GM10248 (cell line): Measurements from ENCODE around the gene RAB11B.

Experiments used
- CTCF ChIA-PET: fragments of 300-600 bp; sonication (Branson Sonifier 250); formaldehyde crosslinking; extraction: SDS; loops from one replicate; lab custom pipeline; 2021; ENCODE audit warnings: antibody characterized with exemption; lab: Yijun Ruan, JAX
- POLR2A ChIA-PET: fragments of 350-650 bp; sonication (Branson Sonifier 250); formaldehyde crosslinking; extraction: SDS; loops from one replicate; lab custom pipeline; 2020; ENCODE audit warnings: antibody characterized with exemption; lab: Yijun Ruan, JAX
- DNase-seq: peaks from one replicate; pipeline ENCODE4 v3.0.0; 2012; ENCODE audit errors: extremely low spot score
- TF ChIP-seq, protein P1 (sequence below): IDR thresholded peaks from 2 replicates; pipeline ENCODE4 v1.5.1; 2012; ENCODE audit warnings: mild to moderate bottlenecking, low read depth; ENCODE audit errors: extremely low read depth, missing control alignments, control extremely low read depth

Gene RAB11B

GRCh38 chr19:8397271-8397670, 7.1 kb downstream of the RAB11B start:
- TF ChIP-seq, protein P1, sequence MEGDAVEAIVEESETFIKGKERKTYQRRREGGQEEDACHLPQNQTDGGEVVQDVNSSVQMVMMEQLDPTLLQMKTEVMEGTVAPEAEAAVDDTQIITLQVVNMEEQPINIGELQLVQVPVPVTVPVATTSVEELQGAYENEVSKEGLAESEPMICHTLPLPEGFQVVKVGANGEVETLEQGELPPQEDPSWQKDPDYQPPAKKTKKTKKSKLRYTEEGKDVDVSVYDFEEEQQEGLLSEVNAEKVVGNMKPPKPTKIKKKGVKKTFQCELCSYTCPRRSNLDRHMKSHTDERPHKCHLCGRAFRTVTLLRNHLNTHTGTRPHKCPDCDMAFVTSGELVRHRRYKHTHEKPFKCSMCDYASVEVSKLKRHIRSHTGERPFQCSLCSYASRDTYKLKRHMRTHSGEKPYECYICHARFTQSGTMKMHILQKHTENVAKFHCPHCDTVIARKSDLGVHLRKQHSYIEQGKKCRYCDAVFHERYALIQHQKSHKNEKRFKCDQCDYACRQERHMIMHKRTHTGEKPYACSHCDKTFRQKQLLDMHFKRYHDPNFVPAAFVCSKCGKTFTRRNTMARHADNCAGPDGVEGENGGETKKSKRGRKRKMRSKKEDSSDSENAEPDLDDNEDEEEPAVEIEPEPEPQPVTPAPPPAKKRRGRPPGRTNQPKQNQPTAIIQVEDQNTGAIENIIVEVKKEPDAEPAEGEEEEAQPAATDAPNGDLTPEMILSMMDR: no peak
- POLR2A ChIA-PET: interaction anchor here (0.6 kb wide), 1 partner anchor 110 kb away, joined by 3 read pairs; no protein-coding TSS in a partner anchor
- CTCF ChIA-PET: interaction anchor here (1.1 to 3.4 kb wide), 5 partner anchors 15 to 109 kb away, joined by 3 to 19 read pairs (median 5); partner anchors contain the start of gene MARCHF2
- no peak for DNase-seq

DNA sequence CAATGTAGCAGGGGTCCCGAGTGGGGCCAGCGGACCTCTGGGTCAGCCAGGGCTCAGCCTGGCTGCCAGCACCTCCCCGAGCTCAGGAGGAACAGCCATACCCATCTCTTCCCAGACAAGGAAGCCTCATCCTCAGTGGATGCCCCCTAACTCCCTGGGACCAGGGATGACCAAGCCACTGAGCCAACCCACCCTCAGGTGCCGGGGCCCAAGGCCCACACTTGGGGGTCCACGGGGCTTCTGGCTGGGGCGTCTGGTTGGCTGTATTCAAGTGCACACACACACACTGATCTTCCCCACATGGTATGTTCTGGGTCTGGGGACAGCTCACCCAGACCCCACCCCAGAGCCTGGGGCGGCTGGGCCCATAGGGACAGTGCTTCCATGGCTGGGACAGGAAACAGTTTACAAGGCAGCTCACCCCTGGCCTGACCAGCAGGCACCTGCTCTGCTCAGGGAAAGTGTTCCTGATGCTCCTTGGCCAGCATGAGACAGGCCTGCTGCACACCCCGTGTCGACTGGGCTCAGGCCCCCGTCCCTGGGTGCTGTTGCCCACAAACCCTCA, 7.7 kb downstream of the RAB11B start:
- POLR2A ChIA-PET: interaction anchor here (0.6 kb wide), 1 partner anchor 110 kb away, joined by 3 read pairs; no protein-coding TSS in a partner anchor
- DNase-seq: no peak
- CTCF ChIA-PET: interaction anchor here (1.0 to 3.4 kb wide), 6 partner anchors 15 to 108 kb away, joined by 3 to 19 read pairs (median 4); partner anchors contain the start of gene MARCHF2
- TF ChIP-seq, protein P1: no peak

DNA sequence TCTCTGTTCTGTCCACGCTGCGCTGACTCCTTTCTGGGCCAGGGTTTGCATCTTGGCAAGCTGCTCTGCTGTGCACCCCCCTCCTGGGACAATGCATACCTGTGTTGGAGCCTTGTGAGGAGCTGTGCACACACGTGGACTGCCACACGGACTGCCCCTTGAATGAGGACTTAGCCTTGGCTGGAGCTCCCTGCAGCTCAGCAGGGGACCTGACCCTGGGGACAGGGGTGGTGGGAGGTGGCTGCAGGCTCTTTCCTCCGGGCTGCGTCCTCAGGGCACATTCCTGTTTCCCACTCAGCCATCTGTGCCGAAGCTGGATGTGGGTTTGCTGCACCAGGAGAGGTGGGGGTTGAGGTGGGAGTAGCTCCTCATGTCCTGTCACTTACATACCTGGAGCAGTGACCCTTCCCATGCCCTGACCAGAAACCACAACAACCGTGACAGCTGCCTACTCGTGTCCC, 8.2 kb downstream of the RAB11B start:
- TF ChIP-seq, protein P1: no peak
- DNase-seq: no peak
- ChIA-PET CTCF (interaction anchor here (1.0 to 3.4 kb wide), 4 partner anchors 14 to 71 kb away, joined by 3 to 19 read pairs (median 12); partner anchors contain the start of gene MARCHF2), POLR2A (no interaction called here)

DNA sequence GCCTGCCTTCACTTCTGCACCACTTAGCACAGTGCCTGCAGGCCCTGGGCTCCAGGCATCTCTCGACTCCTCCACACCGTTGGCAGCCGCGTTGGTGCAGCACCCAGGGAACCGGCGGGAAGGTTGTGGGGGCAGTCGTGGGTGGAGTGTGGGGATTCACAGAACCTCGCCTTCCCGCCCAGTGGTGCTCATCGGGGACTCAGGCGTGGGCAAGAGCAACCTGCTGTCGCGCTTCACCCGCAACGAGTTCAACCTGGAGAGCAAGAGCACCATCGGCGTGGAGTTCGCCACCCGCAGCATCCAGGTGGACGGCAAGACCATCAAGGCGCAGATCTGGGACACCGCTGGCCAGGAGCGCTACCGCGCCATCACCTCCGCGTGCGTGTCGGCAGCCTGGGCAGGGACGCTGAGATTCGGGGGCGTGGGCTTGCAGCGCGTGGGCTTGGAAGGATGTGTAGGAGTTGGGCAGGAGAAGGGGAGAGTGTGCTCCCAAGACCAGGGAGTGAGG, 9.6 kb downstream of the RAB11B start:
- ChIA-PET CTCF (interaction anchor here (3.4 kb wide), 1 partner anchor 13 kb away, joined by 19 read pairs; the partner anchor contains the start of gene MARCHF2), POLR2A (interaction anchor here (0.7 kb wide), 1 partner anchor 14 kb away, joined by 3 read pairs; no protein-coding TSS in a partner anchor)
- TF ChIP-seq, protein P1: no peak

DNA sequence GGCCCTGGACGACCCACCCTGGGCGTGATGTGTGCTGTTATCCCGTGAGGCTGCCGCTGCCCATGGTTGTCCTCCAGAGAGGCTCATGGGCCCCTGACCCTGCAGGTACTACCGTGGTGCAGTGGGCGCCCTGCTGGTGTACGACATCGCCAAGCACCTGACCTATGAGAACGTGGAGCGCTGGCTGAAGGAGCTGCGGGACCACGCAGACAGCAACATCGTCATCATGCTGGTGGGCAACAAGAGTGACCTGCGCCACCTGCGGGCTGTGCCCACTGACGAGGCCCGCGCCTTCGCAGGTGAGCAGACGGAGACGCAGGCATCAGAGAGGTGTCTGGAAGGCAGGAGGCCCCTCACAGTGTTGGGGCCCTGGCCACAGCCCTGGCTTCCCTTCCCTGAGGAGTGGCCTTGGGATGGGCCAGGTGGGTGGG, 11.8 kb downstream of the RAB11B start:
- DNase-seq: no peak
- ChIA-PET CTCF (interaction anchor here (2.6 kb wide), 1 partner anchor 11 kb away, joined by 7 read pairs; the partner anchor contains the start of gene MARCHF2), POLR2A (interaction anchor here (0.6 kb wide), 1 partner anchor 1188 kb away, joined by 3 read pairs; no protein-coding TSS in a partner anchor)
- TF ChIP-seq, protein P1: no peak

More for the DNA sequence above, 9.6 kb downstream of the RAB11B start:
- DNase-seq: no peak

GRCh38 chr19:8403098-8403819, 13.1 kb downstream of the RAB11B start:
- ChIA-PET CTCF (interaction anchor here (1.0 kb wide), 1 partner anchor 10 kb away, joined by 3 read pairs; the partner anchor contains the start of gene MARCHF2), POLR2A (no interaction called here)
- TF ChIP-seq, protein P1: no peak
- no peak for DNase-seq
